ENCODE data around the gene DCDC2B.

DNA sequence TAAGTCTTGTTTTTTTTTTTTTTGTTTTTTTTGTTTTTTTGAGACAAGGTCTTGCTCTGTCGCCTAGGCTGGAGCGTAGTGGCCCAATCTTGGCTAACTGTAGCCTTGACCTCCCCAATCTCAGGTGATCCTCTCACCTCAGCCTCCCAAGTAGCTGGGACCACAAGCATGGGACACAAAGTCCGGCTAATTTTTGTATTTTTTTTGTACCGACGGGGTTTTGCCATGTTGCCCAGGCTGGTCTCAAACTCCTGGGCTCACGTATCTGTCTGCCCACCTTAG lies 48.3 kb downstream of the DCDC2B start:
- TF ChIP-seq EP300 (IDR thresholded peaks at IDR 0.05; ENCODE audit: borderline replicate concordance) (no peak), NFIC (IDR thresholded peaks at IDR 0.05) (no peak), CREB1 (IDR thresholded peaks at IDR 0.05; ENCODE audit: low read depth) (no peak), TAF1 (IDR thresholded peaks at IDR 0.05; ENCODE audit: low read depth) (no peak), TEAD4 (IDR thresholded peaks at IDR 0.05) (no peak), EGR1 (IDR thresholded peaks at IDR 0.05) (no peak), TCF12 (IDR thresholded peaks at IDR 0.05; ENCODE audit: low read depth) (no peak)
- TF ChIP-seq, protein P1, sequence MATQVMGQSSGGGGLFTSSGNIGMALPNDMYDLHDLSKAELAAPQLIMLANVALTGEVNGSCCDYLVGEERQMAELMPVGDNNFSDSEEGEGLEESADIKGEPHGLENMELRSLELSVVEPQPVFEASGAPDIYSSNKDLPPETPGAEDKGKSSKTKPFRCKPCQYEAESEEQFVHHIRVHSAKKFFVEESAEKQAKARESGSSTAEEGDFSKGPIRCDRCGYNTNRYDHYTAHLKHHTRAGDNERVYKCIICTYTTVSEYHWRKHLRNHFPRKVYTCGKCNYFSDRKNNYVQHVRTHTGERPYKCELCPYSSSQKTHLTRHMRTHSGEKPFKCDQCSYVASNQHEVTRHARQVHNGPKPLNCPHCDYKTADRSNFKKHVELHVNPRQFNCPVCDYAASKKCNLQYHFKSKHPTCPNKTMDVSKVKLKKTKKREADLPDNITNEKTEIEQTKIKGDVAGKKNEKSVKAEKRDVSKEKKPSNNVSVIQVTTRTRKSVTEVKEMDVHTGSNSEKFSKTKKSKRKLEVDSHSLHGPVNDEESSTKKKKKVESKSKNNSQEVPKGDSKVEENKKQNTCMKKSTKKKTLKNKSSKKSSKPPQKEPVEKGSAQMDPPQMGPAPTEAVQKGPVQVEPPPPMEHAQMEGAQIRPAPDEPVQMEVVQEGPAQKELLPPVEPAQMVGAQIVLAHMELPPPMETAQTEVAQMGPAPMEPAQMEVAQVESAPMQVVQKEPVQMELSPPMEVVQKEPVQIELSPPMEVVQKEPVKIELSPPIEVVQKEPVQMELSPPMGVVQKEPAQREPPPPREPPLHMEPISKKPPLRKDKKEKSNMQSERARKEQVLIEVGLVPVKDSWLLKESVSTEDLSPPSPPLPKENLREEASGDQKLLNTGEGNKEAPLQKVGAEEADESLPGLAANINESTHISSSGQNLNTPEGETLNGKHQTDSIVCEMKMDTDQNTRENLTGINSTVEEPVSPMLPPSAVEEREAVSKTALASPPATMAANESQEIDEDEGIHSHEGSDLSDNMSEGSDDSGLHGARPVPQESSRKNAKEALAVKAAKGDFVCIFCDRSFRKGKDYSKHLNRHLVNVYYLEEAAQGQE (IDR thresholded peaks at IDR 0.05; ENCODE audit: low read depth): no peak
- TF ChIP-seq, protein P2, sequence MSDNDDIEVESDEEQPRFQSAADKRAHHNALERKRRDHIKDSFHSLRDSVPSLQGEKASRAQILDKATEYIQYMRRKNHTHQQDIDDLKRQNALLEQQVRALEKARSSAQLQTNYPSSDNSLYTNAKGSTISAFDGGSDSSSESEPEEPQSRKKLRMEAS (IDR thresholded peaks at IDR 0.05): no peak
